ENCODE results near the gene RPL5. TPM values are rescaled to one million over a fixed set of nuclear protein-coding genes. Genes with fewer than 3 reads are reported as not detected.

The RPL5 gene
- total and polyA plus RNA-seq, 2 donors (not counting 1 experiment from before 2014, with no cell fraction given): 1,104 to 1,477 TPM

Small RNA genes within 50 kb of the gene (small RNA-seq; reads per million reads assigned to genes)
- not detected for gene RF00432 (ENCODE audit: insufficient read length, low read depth, low replicate concordance)
- 222 reads per million, percentile 96 among the genes with 10 or more reads in this experiment for gene SNORA66 (ENCODE audit: insufficient read length, low read depth, low replicate concordance)
- not detected for gene SNORD21 (ENCODE audit: insufficient read length, low read depth, low replicate concordance)

Other genes with a start within 250 kb of the RPL5 start
- gene EVI5, start 46.9 kb upstream of the RPL5 start, total RNA-seq: 35.4 and 36.3 TPM in 2 replicates
- gene EVI5, start 46.9 kb upstream of the RPL5 start, polyA plus RNA-seq: 1.5 and 2.3 TPM in 2 replicates
- 20.1 and 22.7 TPM in 2 replicates for gene DIPK1A, start 129.4 kb downstream of the RPL5 start, total RNA-seq
- gene DIPK1A, start 129.4 kb downstream of the RPL5 start, polyA plus RNA-seq: 10.7 and 11.9 TPM in 2 replicates
- gene MTF2, start 247.2 kb downstream of the RPL5 start, total RNA-seq: 66.2 and 68.6 TPM in 2 replicates
- gene MTF2, start 247.2 kb downstream of the RPL5 start, polyA plus RNA-seq: 19.5 and 20.1 TPM in 2 replicates